H9 (cell line): Measurements from ENCODE around the gene SPECC1. TPM values are rescaled to one million over a fixed set of nuclear protein-coding genes. Genes with fewer than 3 reads are reported as not detected.

ENCODE experiments used
- DNase-seq: peaks from one replicate; pipeline ENCODE4 v3.0.0-alpha.2; 2017
- H2AFZ ChIP-seq: one replicate; pipeline ENCODE4 v1.6.1; 2013; ENCODE audit warnings: mild to moderate bottlenecking, low read length, control low read depth, moderate library complexity
- H2AK5ac ChIP-seq: 2 replicates; pipeline ENCODE4 v1.6.1; 2013; ENCODE audit warnings: low read length, control low read depth, mixed read lengths; ENCODE audit not compliant: insufficient read length
- H2BK120ac ChIP-seq: one replicate; pipeline ENCODE4 v1.6.1; 2013; ENCODE audit warnings: low read depth, mild to moderate bottlenecking, low read length, control low read depth, inconsistent platforms; ENCODE audit not compliant: poor library complexity, severe bottlenecking
- H2BK12ac ChIP-seq: 2 replicates; pipeline ENCODE4 v1.6.1; 2013; ENCODE audit warnings: low read length, control low read depth, mixed read lengths, low read depth; ENCODE audit not compliant: insufficient read length
- H2BK15ac ChIP-seq: 2 replicates; pipeline ENCODE4 v1.6.1; 2013; ENCODE audit warnings: low read depth, low read length, control low read depth
- H2BK20ac ChIP-seq: one replicate; pipeline ENCODE4 v1.6.1; 2013; ENCODE audit warnings: low read depth, mild to moderate bottlenecking, low read length, control low read depth, inconsistent platforms; ENCODE audit not compliant: poor library complexity, severe bottlenecking
- H2BK5ac ChIP-seq: 2 replicates; pipeline ENCODE4 v1.6.1; 2013; ENCODE audit warnings: low read length, control low read depth, mixed read lengths; ENCODE audit not compliant: insufficient read length
- H3K14ac ChIP-seq: 2 replicates; pipeline ENCODE4 v1.6.1; 2013; ENCODE audit warnings: low read length, control low read depth; ENCODE audit not compliant: insufficient read depth
- H3K18ac ChIP-seq: 2 replicates; pipeline ENCODE4 v1.6.1; 2013; ENCODE audit warnings: low read depth, mild to moderate bottlenecking, mixed read lengths, low read length, control low read depth; ENCODE audit not compliant: insufficient read length
- H3K23ac ChIP-seq: 2 replicates; pipeline ENCODE4 v1.6.1; 2013; ENCODE audit warnings: low read length, control low read depth, mixed read lengths, low read depth; ENCODE audit not compliant: insufficient read length
- H3K23me2 ChIP-seq: 2 replicates; pipeline ENCODE4 v1.6.1; 2013; ENCODE audit warnings: low read depth, mild to moderate bottlenecking, mixed read lengths, low read length, control low read depth; ENCODE audit not compliant: insufficient read length, poor library complexity, severe bottlenecking
- H3K27ac ChIP-seq: 2 replicates; pipeline ENCODE4 v1.5.1; 2013; ENCODE audit warnings: low read length, control low read depth, mixed read lengths, low read depth; ENCODE audit not compliant: insufficient read length
- H3K27me3 ChIP-seq: 2 replicates; pipeline ENCODE4 v1.6.1; 2013; ENCODE audit warnings: low read length, control low read depth, inconsistent platforms; ENCODE audit not compliant: insufficient read depth
- H3K4ac ChIP-seq: 2 replicates; pipeline ENCODE4 v1.6.1; 2013; ENCODE audit warnings: low read depth, mild to moderate bottlenecking, control low read depth, inconsistent platforms, low read length, moderate library complexity
- H3K4me1 ChIP-seq: 2 replicates; pipeline ENCODE4 v1.6.1; 2013; ENCODE audit warnings: low read length, control low read depth, inconsistent platforms; ENCODE audit not compliant: insufficient read depth
- H3K4me2 ChIP-seq: 2 replicates; pipeline ENCODE4 v1.6.1; 2013; ENCODE audit warnings: low read length, control low read depth, mixed read lengths; ENCODE audit not compliant: insufficient read length, insufficient read depth
- H3K56ac ChIP-seq: 2 replicates; pipeline ENCODE4 v1.6.1; 2013; ENCODE audit warnings: low read depth, mild to moderate bottlenecking, mixed read lengths, low read length, control low read depth; ENCODE audit not compliant: insufficient read length
- H3K79me1 ChIP-seq: 2 replicates; pipeline ENCODE4 v1.6.1; 2013; ENCODE audit warnings: low read depth, mild to moderate bottlenecking, moderate library complexity, low read length, control low read depth, inconsistent platforms; ENCODE audit not compliant: insufficient read depth, poor library complexity, severe bottlenecking
- H3K79me2 ChIP-seq: 2 replicates; pipeline ENCODE4 v1.6.1; 2013; ENCODE audit warnings: low read length, control low read depth, inconsistent platforms; ENCODE audit not compliant: insufficient read depth
- H3K9ac ChIP-seq: 2 replicates; pipeline ENCODE4 v1.6.1; 2013; ENCODE audit warnings: low read length, control low read depth, mixed read lengths; ENCODE audit not compliant: insufficient read length; ENCODE audit errors: extremely low read depth
- H3K9me3 ChIP-seq: one replicate; pipeline ENCODE4 v1.6.1; 2013; ENCODE audit warnings: low read depth, low read length, inconsistent platforms; ENCODE audit not compliant: control insufficient read depth
- H3T11ph ChIP-seq: one replicate; pipeline ENCODE4 v1.6.1; 2013; ENCODE audit warnings: mild to moderate bottlenecking, low read length, control low read depth, inconsistent platforms
- H4K20me1 ChIP-seq: one replicate; pipeline ENCODE4 v1.6.1; 2013; ENCODE audit not compliant: control insufficient read depth, insufficient read length, insufficient read depth
- H4K5ac ChIP-seq: 2 replicates; pipeline ENCODE4 v1.6.1; 2013; ENCODE audit warnings: low read depth, mild to moderate bottlenecking, mixed read lengths, low read length, control low read depth; ENCODE audit not compliant: insufficient read length
- H4K8ac ChIP-seq: replicated peaks from 2 replicates; pipeline ENCODE4 v1.6.1; 2013; ENCODE audit warnings: low read length, control low read depth, mixed read lengths, low read depth; ENCODE audit not compliant: insufficient read length
- H4K91ac ChIP-seq: 2 replicates; pipeline ENCODE4 v1.6.1; 2013; ENCODE audit warnings: low read depth, mild to moderate bottlenecking, moderate library complexity, mixed read lengths, low read length, control low read depth; ENCODE audit not compliant: insufficient read length
- H3K27ac Mint-ChIP-seq, 3 experiments: 2 replicates in 2 of 3; 3 replicates in 1 of 3; pipeline ENCODE4 v1.8.0; 2020 to 2021; ENCODE audit warnings: mixed read lengths in 3 of 3, mild to moderate bottlenecking in 1 of 3, moderate library complexity in 1 of 3
- H3K27me3 Mint-ChIP-seq: 2 replicates; pipeline ENCODE4 v1.8.0; 2021; ENCODE audit warnings: low read depth, mild to moderate bottlenecking, moderate library complexity, mixed read lengths
- H3K36me3 Mint-ChIP-seq, 3 experiments: 2 replicates in 2 of 3; 3 replicates in 1 of 3; pipeline ENCODE4 v1.8.0; 2020 to 2021; ENCODE audit warnings: low read depth in 3 of 3, mixed read lengths in 3 of 3; ENCODE audit not compliant: insufficient read depth in 1 of 3
- H3K4me1 Mint-ChIP-seq, 2 experiments: 2 replicates each; pipeline ENCODE4 v1.8.0; 2020; ENCODE audit warnings: mixed read lengths in 2 of 2
- H3K4me3 Mint-ChIP-seq, 2 experiments: 2 replicates in 1 of 2; 3 replicates in 1 of 2; pipeline ENCODE4 v1.8.0; 2020 to 2021; ENCODE audit warnings: mild to moderate bottlenecking in 2 of 2, mixed read lengths in 2 of 2, moderate library complexity in 1 of 2
- H3K9me3 Mint-ChIP-seq, 2 experiments: 2 replicates in 1 of 2; 3 replicates in 1 of 2; pipeline ENCODE4 v1.8.0; 2020; ENCODE audit warnings: mild to moderate bottlenecking in 2 of 2, mixed read lengths in 2 of 2, moderate library complexity in 1 of 2
- CTCF ChIP-seq: fragments of 200-600 bp; sonication (generic); conservative IDR thresholded peaks from 3 replicates; pipeline ENCODE4 v1.8.0; 2021; ENCODE audit warnings: antibody characterized with exemption, mild to moderate bottlenecking
- WGBS: extraction: QIAGEN DNeasy Blood & Tissue Kit; methylation state at CpG from one replicate; pipeline ENCODE4 v1.1.7; 2013; ENCODE audit warnings: missing lambda C conversion rate, low lambda C conversion rate, mixed read lengths; ENCODE audit not compliant: insufficient read length; ENCODE audit errors: extremely low coverage; 5-methylcytosine and 5-hydroxymethylcytosine counted together
- total RNA-seq: library from RNA; stranded (reverse); gene quantifications from 2 replicates; pipeline ENCODE4 v1.2.1, GENCODE V29; 2021

Gene SPECC1
- total RNA-seq, 1 experiment from 2014 or later, result 65.7 TPM

DNA sequence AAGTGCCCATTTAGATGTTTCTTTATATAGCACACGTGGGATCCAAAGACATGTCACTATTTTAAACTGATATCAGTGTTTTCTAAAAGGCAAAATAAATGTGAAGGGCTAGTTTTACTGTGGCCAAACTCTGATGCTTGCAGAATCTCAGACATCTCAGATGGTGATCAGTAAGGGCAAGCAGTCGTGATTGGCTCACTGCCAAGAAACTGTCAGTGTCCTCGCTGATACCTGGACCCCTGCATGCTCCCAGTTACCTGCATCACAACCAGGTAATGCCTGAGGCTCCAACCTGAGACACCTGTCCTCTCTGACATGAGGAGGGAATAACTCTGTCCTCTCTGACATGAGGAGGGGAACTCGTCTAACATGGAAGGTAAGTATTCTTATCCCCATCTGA is 114.0 kb downstream of the SPECC1 start:
- Histone ChIP-seq H3K27ac (no peak overlapping the region), H3K23ac (no peak overlapping the region), H2AFZ (no peak overlapping the region), H4K91ac (no peak overlapping the region), H3K23me2 (no peaks in the 10 kb centered on the region), H2BK20ac (no peak overlapping the region), H3K79me1 (no peaks in the 10 kb centered on the region), H2BK12ac (no peak overlapping the region), H2BK15ac (no peak overlapping the region), H2AK5ac (no peak overlapping the region), H3K9ac (no peak overlapping the region), H3T11ph (no peak overlapping the region), H3K9me3 (no peaks in the 10 kb centered on the region), H3K4me2 (no peak overlapping the region), H3K56ac (no peak overlapping the region), H3K79me2 (no peaks in the 10 kb centered on the region), H3K4me1 (no peaks in the 10 kb centered on the region), H4K8ac (no peak overlapping the region), H3K14ac (no peak overlapping the region), H4K5ac (no peak overlapping the region), H3K4ac (no peak overlapping the region), H2BK120ac (no peak overlapping the region), H3K18ac (no peak overlapping the region), H2BK5ac (no peak overlapping the region), H4K20me1 (no peaks in the 10 kb centered on the region), H3K27me3 (no peaks in the 10 kb centered on the region)
- no peak for TF ChIP-seq CTCF
- Mint-ChIP-seq H3K27me3 (no peaks in the 10 kb centered on the region; the same call in 1 of the 2 replicates), H3K27ac (no peak overlapping the region), H3K36me3 (no peaks in the 10 kb centered on the region), H3K4me1 (peaks cover 9 to 16% of the 10 kb centered on the region in 2 experiments), H3K9me3 (peaks cover 0 to 2% of the 10 kb centered on the region in 2 experiments; a peak in 2 of 5 replicates), H3K4me3 (no peak overlapping the region)
- no peak for DNase-seq
- WGBS, result no CpG with 5 or more reads among the region's 4 CpGs
